ENCODE data around the gene TUBA8. TPM values are rescaled to one million over a fixed set of nuclear protein-coding genes. Genes with fewer than 3 reads are reported as not detected.

TUBA8 gene
- total and polyA plus RNA-seq, 2 donors (not counting 3 experiments of a cell fraction or from before 2014, with no cell fraction given), result 6.9 to 8.9 TPM

DNA sequence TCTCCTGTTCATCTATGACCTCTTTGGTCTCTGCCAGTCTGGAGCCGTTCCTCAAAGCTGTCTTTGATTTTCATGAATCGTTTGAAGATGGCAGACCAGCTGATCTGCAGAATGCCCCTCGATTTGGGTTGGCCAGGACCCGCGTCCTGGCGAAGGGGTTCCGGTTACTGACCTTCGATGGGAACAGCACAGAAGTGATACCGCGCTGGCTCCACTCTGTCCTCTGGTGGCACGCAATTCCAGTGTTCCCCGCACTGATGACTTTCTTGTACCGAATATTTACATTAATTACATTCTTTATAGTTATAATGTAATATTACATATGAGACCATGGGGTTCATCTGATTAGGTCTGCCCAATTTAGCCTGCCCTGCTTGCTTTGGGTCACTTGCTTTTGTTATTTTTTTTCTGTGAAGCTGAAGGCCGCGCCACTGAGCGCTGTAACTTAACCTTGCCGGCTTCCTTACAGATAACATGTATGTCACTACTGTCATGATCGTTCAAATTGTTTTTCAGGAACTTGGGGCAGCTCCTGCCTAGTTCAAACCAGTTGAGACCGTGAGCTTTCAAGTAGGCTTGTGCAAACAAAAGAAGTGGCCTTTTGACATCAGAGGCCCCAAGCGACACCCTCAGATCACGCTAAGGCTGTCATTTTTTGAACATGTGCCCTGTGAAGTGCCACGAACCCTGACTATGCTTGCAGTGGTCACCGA lies 35.2 kb downstream of the TUBA8 start:
- H3K36me3 ChIP-seq (ENCODE audit: control insufficient read depth in 2 of 2, extremely low read depth in 1 of 2, insufficient read depth in 2 of 2, low read length in 2 of 2), result no peaks in the 10 kb centered on the region
- H3K27ac ChIP-seq (ENCODE audit: insufficient read depth, low read depth, low read length), result no peak overlapping the region
- dilution Hi-C loops (cut with MboI; ENCODE audit: extremely low pct_ligation_motif_present, low sequenced_read_pairs), result no loop called here
- intact Hi-C loops (cut with micrococcal nuclease), result no loop called here
- peaks cover 5% of the 10 kb centered on the region for H3K79me2 ChIP-seq (ENCODE audit: control insufficient read depth, insufficient read depth, low read length)
- peaks cover 5% of the 10 kb centered on the region for H3K4me1 ChIP-seq (ENCODE audit: control insufficient read depth, extremely low read depth, insufficient read depth, low read length)
- FAIRE-seq (no peak), DNase-seq (ENCODE audit: low read depth, low spot score) (no peak)
- H2AFZ ChIP-seq (ENCODE audit: low read depth, low read length), result no peak overlapping the region
- H4K20me1 ChIP-seq (replicated peaks; ENCODE audit: control insufficient read depth, extremely low read depth, insufficient read depth, low read length), result no peaks in the 10 kb centered on the region
- ChIA-PET POLR2A (no interaction called here), CTCF (no interaction called here)
- H3K9me1 ChIP-seq (replicated peaks; ENCODE audit: control insufficient read depth, extremely low read depth, insufficient read depth, low read length), result no peaks in the 10 kb centered on the region
- no TSS peak for BruUV-seq (replicated peaks)
- TF ChIP-seq GATA2 (IDR thresholded peaks at IDR 0.05; ENCODE audit: insufficient read depth, insufficient read length, low read depth, low read length), result no peak
- TF ChIP-seq CTCF (IDR thresholded peaks at IDR 0.05; ENCODE audit: extremely low read depth in 1 of 2, insufficient read depth in 1 of 2, low read depth in 1 of 2, low read length in 2 of 2), result no peak
- TF ChIP-seq POLR2AphosphoS5 (IDR thresholded peaks at IDR 0.05; ENCODE audit: insufficient read depth, low read depth, low read length), result no peak
- H3K9ac ChIP-seq (replicated peaks; ENCODE audit: extremely low read depth, insufficient read depth, low read length), result no peak overlapping the region
- no peak overlapping the region for H3K4me3 ChIP-seq (replicated peaks in 1 of 3; ENCODE audit: insufficient read depth in 1 of 3, low read depth in 1 of 3, low read length in 3 of 3)
- H3K27me3 ChIP-seq (ENCODE audit: control insufficient read depth in 2 of 2, insufficient read depth in 2 of 2, low read length in 2 of 2), result no peaks in the 10 kb centered on the region
- H3K4me2 ChIP-seq (ENCODE audit: insufficient read depth, low read length), result no peak overlapping the region
- H3K9me3 ChIP-seq (replicated peaks; ENCODE audit: control insufficient read depth, insufficient read depth, low read length), result no peaks in the 10 kb centered on the region

DNA sequence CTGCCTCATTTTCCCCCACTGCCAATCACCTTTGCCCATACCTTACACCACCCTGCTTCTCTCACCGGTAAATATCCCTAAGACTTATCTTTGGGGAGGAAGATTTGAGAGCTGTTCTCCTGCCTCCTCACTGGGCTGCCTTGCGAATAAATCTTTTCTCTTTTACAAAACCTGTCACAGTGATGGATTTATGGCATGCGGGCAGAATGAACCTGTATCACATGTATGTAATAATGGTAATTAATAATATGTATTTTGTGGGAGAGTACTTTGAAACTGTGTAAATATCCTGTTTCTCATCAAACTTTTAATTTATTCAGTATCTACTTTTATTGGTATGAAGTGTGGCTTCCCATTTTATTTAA lies 35.8 kb downstream of the TUBA8 start:
- Histone ChIP-seq H3K4me2 (ENCODE audit: insufficient read depth, low read length) (no peak overlapping the region), H3K9ac (replicated peaks; ENCODE audit: extremely low read depth, insufficient read depth, low read length) (no peak overlapping the region), H3K27me3 (ENCODE audit: control insufficient read depth in 2 of 2, insufficient read depth in 2 of 2, low read length in 2 of 2) (no peaks in the 10 kb centered on the region), H3K36me3 (ENCODE audit: control insufficient read depth in 2 of 2, extremely low read depth in 1 of 2, insufficient read depth in 2 of 2, low read length in 2 of 2) (no peaks in the 10 kb centered on the region), H2AFZ (ENCODE audit: low read depth, low read length) (no peak overlapping the region), H3K79me2 (ENCODE audit: control insufficient read depth, insufficient read depth, low read length) (peaks cover 10% of the 10 kb centered on the region), H4K20me1 (replicated peaks; ENCODE audit: control insufficient read depth, extremely low read depth, insufficient read depth, low read length) (no peaks in the 10 kb centered on the region), H3K9me3 (replicated peaks; ENCODE audit: control insufficient read depth, insufficient read depth, low read length) (no peaks in the 10 kb centered on the region), H3K27ac (ENCODE audit: insufficient read depth, low read depth, low read length) (no peak overlapping the region), H3K4me3 (replicated peaks in 1 of 3; ENCODE audit: insufficient read depth in 1 of 3, low read depth in 1 of 3, low read length in 3 of 3) (no peak overlapping the region), H3K9me1 (replicated peaks; ENCODE audit: control insufficient read depth, extremely low read depth, insufficient read depth, low read length) (no peaks in the 10 kb centered on the region), H3K4me1 (ENCODE audit: control insufficient read depth, extremely low read depth, insufficient read depth, low read length) (peaks cover 10% of the 10 kb centered on the region)
- ChIA-PET CTCF (no interaction called here), POLR2A (no interaction called here)
- TF ChIP-seq POLR2AphosphoS5 (IDR thresholded peaks at IDR 0.05; ENCODE audit: insufficient read depth, low read depth, low read length) (no peak), CTCF (IDR thresholded peaks at IDR 0.05; ENCODE audit: extremely low read depth in 1 of 2, insufficient read depth in 1 of 2, low read depth in 1 of 2, low read length in 2 of 2) (no peak), GATA2 (IDR thresholded peaks at IDR 0.05; ENCODE audit: insufficient read depth, insufficient read length, low read depth, low read length) (no peak), POLR2A (IDR thresholded peaks at IDR 0.05; ENCODE audit: low read depth, low read length) (no peak), MYC (IDR thresholded peaks at IDR 0.05; ENCODE audit: low read depth, low read length) (no peak)
- dilution Hi-C loops (cut with MboI; ENCODE audit: extremely low pct_ligation_motif_present, low sequenced_read_pairs), result no loop called here
- no TSS peak for BruUV-seq (replicated peaks)
- FAIRE-seq (no peak), DNase-seq (ENCODE audit: low read depth, low spot score) (no peak)
- intact Hi-C loops (cut with micrococcal nuclease), result no loop called here
